Measurements from ENCODE around the gene KIF20B. TPM values are rescaled to one million over a fixed set of nuclear protein-coding genes. Genes with fewer than 3 reads are reported as not detected.
A peak's percentile ranks its signal among the peaks of the same experiment; 100 is the strongest.

KIF20B gene
- total and polyA plus RNA-seq, 2 of the 13 experiments (the other 11 are each of a cell fraction or from before 2014, with no cell fraction given), result 3.5 to 38.6 TPM

GRCh38 chr10:89701242-89702120 lies at the start of gene KIF20B (continued):
- TF ChIP-seq PRDM10 (CRISPR knock-in tag; IDR thresholded peaks at IDR 0.05; ENCODE audit: low read depth) (no peak), MED8 (CRISPR knock-in tag; IDR thresholded peaks at IDR 0.05; ENCODE audit: insufficient replicate concordance) (peak; percentile 28), ZZZ3 (CRISPR knock-in tag; IDR thresholded peaks at IDR 0.05; ENCODE audit: borderline replicate concordance) (no peak), NR1H2 (CRISPR knock-in tag; IDR thresholded peaks at IDR 0.05; ENCODE audit: borderline replicate concordance, low read depth) (no peak), RFXANK (CRISPR knock-in tag; IDR thresholded peaks at IDR 0.05) (no peak), ZNF205 (CRISPR knock-in tag; IDR thresholded peaks at IDR 0.05) (peak; percentile 42; the same call in 1 of the 2 replicates), GZF1 (CRISPR knock-in tag; IDR thresholded peaks at IDR 0.05) (peak; percentile 72; the same call in 1 of the 2 replicates), BRD4 (CRISPR knock-in tag; IDR thresholded peaks at IDR 0.05) (peak; percentile 73), ZNF318 (CRISPR knock-in tag; IDR thresholded peaks at IDR 0.05) (peak; percentile 76; the same call in 1 of the 2 replicates), ZNF367 (CRISPR knock-in tag; IDR thresholded peaks at IDR 0.05; ENCODE audit: borderline replicate concordance) (no peak), HDAC6 (IDR thresholded peaks at IDR 0.05; ENCODE audit: low read depth, low read length) (no peak), FOXK1 (CRISPR knock-in tag; IDR thresholded peaks at IDR 0.05; ENCODE audit: borderline replicate concordance, low read depth) (peak; percentile 85), ZNF576 (CRISPR knock-in tag; IDR thresholded peaks at IDR 0.05) (no peak), CHD2 (IDR thresholded peaks at IDR 0.05; ENCODE audit: low read depth, low read length) (peak; percentile 47; the same call in 1 of the 2 replicates), RAD51 (IDR thresholded peaks at IDR 0.05; ENCODE audit: borderline replicate concordance) (no peak), HMG20A (CRISPR knock-in tag; IDR thresholded peaks at IDR 0.05; ENCODE audit: borderline replicate concordance) (no peak)
